Left ventricle myocardium inferior (tissue), 1 donor: ENCODE results near the gene RER1. TPM values are rescaled to one million over a fixed set of nuclear protein-coding genes. Genes with fewer than 3 reads are reported as not detected.

ENCODE experiments used
- DNase-seq: peaks from one replicate; pipeline ENCODE4 v3.0.0-alpha.2; 2020
- H3K27ac ChIP-seq: fragments of 200-600 bp; replicated peaks from 2 replicates; pipeline ENCODE4 v1.8.0; 2021
- H3K27me3 ChIP-seq: fragments of 200-600 bp; 2 replicates; pipeline ENCODE4 v1.8.0; 2021; ENCODE audit warnings: low read depth
- H3K36me3 ChIP-seq: fragments of 200-600 bp; 2 replicates; pipeline ENCODE4 v1.8.0; 2021
- H3K4me1 ChIP-seq: fragments of 200-600 bp; 2 replicates; pipeline ENCODE4 v1.8.0; 2021
- H3K4me3 ChIP-seq: fragments of 200-600 bp; 2 replicates; pipeline ENCODE4 v1.8.0; 2021; ENCODE audit warnings: mild to moderate bottlenecking, moderate library complexity
- H3K9me3 ChIP-seq: fragments of 200-600 bp; replicated peaks from 2 replicates; pipeline ENCODE4 v1.8.0; 2021
- CTCF ChIP-seq: fragments of 200-600 bp; IDR thresholded peaks from 2 replicates; pipeline ENCODE4 v1.8.0; 2021; ENCODE audit warnings: antibody characterized with exemption, mild to moderate bottlenecking, borderline replicate concordance
- intact Hi-C: fragments of 100-400 bp; cut with micrococcal nuclease; formaldehyde crosslinking; loops from one replicate; pipeline ENCODE4 v1.11.0; 2022
- total RNA-seq: library from RNA; stranded (reverse); fragmentation: NEBNext Ultra II Directional; extraction: Animal tissue kit (Norgen Biotek cat#: 25700); gene quantifications from one replicate; pipeline ENCODE4 v1.2.1, GENCODE V29; 2021
- donor health status: DM: no; HTN: yes; CAD: no; lungs with severe emphysema.

The RER1 gene
- total RNA-seq, 1 donor from 2014 or later = 80.5 TPM

GRCh38 chr1:2397007-2397679 is 5.5 kb downstream of the RER1 start:
- Histone ChIP-seq H3K4me1 (peaks cover 35% of the 10 kb centered on the region), H3K4me3 (no peak overlapping the region), H3K27me3 (no peaks in the 10 kb centered on the region), H3K27ac (no peak overlapping the region), H3K36me3 (peaks cover 72% of the 10 kb centered on the region), H3K9me3 (no peaks in the 10 kb centered on the region)
- no peak for TF ChIP-seq CTCF
- intact Hi-C loops = no loop called here
- DNase-seq = no peak

- H3K4me1 ChIP-seq = peaks cover 18% of the 10 kb centered on the region
- H3K36me3 ChIP-seq = peaks cover 85% of the 10 kb centered on the region
- H3K4me3 ChIP-seq = no peak overlapping the region
- TF ChIP-seq CTCF = no peak
- no peak overlapping the region for H3K27ac ChIP-seq
- no peaks in the 10 kb centered on the region for H3K9me3 ChIP-seq
- intact Hi-C loops = no loop called here
- H3K27me3 ChIP-seq = no peaks in the 10 kb centered on the region
- no peak for DNase-seq
Measured at GRCh38 chr1:2398871-2399270, 7.2 kb downstream of the RER1 start.

- intact Hi-C loops = no loop called here
- Histone ChIP-seq H3K9me3 (no peaks in the 10 kb centered on the region), H3K4me3 (no peak overlapping the region), H3K27me3 (no peaks in the 10 kb centered on the region), H3K36me3 (peaks cover 94% of the 10 kb centered on the region), H3K27ac (no peak overlapping the region), H3K4me1 (peaks cover 6% of the 10 kb centered on the region)
- TF ChIP-seq CTCF = no peak
- DNase-seq = no peak
Measured at GRCh38 chr1:2399890-2400575, 8.4 kb downstream of the RER1 start.

- Histone ChIP-seq H3K27me3 (no peaks in the 10 kb centered on the region), H3K4me1 (peaks cover 1% of the 10 kb centered on the region), H3K36me3 (peaks cover 97% of the 10 kb centered on the region), H3K4me3 (no peak overlapping the region), H3K9me3 (no peaks in the 10 kb centered on the region), H3K27ac (no peak overlapping the region)
- DNase-seq = no peak
- no peak for TF ChIP-seq CTCF
- intact Hi-C loops = no loop called here
Measured at GRCh38 chr1:2400576-2400909, 8.9 kb downstream of the RER1 start.

GRCh38 chr1:2400950-2401649 is 9.5 kb downstream of the RER1 start:
- no peak for TF ChIP-seq CTCF
- Histone ChIP-seq H3K27ac (no peak overlapping the region), H3K4me1 (no peaks in the 10 kb centered on the region), H3K4me3 (no peak overlapping the region), H3K27me3 (no peaks in the 10 kb centered on the region), H3K36me3 (peaks cover 97% of the 10 kb centered on the region), H3K9me3 (no peaks in the 10 kb centered on the region)
- DNase-seq = no peak
- intact Hi-C loops = no loop called here
